ENCODE data around the gene SPAG16.

DNA sequence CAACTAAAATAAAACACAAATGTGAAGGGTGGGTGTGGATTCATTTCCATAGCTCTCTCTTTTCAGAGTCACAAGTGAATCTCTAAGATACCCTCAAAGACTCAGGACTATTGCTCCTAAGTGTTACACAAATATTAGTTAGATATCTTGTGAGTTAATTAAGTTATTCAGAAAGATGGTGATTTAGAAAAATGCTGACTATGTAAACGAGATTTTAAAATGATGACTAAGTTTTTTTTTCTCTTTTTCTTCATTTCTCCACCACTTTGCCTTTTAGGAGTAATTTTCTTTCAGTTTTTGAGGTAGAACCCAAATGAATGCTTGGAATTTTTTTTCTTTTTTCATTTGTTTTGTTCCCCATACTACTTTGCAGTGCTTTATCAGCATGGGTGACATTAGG is 479.7 kb downstream of the SPAG16 start:
- TF ChIP-seq, protein P1, sequence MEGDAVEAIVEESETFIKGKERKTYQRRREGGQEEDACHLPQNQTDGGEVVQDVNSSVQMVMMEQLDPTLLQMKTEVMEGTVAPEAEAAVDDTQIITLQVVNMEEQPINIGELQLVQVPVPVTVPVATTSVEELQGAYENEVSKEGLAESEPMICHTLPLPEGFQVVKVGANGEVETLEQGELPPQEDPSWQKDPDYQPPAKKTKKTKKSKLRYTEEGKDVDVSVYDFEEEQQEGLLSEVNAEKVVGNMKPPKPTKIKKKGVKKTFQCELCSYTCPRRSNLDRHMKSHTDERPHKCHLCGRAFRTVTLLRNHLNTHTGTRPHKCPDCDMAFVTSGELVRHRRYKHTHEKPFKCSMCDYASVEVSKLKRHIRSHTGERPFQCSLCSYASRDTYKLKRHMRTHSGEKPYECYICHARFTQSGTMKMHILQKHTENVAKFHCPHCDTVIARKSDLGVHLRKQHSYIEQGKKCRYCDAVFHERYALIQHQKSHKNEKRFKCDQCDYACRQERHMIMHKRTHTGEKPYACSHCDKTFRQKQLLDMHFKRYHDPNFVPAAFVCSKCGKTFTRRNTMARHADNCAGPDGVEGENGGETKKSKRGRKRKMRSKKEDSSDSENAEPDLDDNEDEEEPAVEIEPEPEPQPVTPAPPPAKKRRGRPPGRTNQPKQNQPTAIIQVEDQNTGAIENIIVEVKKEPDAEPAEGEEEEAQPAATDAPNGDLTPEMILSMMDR (IDR thresholded peaks at IDR 0.05) = no peak
- TF ChIP-seq POLR2A (IDR thresholded peaks at IDR 0.05) (no peak), EP300 (IDR thresholded peaks at IDR 0.05) (no peak)

Measured in tibial nerve (tissue), 4 donors.